Measurements from ENCODE around the gene PER2. TPM values are rescaled to one million over a fixed set of nuclear protein-coding genes. Genes with fewer than 3 reads are reported as not detected.

The PER2 gene
- total and polyA plus RNA-seq, 2 of the 13 experiments (the other 11 are each of a cell fraction or from before 2014, with no cell fraction given): 5.1 to 9.4 TPM

DNA sequence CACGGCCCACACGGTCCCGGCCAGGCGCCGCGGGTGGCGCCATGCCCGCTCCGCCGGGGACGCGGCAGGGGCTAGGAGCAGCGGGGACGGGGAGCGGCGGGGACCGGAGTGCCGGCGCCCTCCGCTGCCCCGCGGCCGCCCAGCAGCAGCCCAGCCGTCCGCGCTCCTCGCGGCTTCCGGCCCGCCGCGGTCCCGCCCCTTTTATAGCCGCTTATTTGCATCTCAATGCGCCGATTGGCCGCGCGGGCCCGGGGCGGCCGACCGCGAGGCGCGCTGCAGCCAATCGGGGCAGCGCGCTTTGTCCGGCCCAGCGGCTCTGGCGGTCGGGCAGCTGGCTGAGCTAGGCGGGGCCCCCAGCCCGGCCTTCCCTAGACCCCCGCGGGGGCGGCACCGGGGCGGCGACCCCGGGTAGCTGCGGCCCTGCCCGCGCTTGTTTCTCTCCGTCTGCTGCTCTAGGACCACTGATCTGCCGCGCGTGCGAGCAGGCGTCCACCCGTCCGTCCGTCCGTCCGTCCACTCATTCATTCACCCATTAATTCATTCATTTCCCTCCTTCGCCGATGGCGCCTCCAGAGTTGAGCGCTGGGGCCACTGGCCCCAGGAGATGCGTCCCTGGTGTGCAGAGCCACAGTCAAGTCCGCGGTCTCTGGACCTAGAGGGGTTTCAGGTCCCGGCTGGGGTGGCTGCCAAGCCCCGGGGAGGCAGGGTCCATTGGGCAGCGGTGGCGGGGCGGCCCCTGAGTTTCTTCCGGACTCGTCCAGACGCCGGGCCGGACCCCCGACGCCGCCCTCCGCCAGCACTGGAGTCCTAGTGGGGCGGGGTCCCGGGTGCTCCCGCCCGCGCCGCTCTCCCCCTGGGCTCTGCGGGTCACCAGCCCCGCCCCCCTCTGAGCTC is 48.3 kb downstream of the PER2 start, which contains the start of gene HES6 (continued):
- TF ChIP-seq, protein P1, sequence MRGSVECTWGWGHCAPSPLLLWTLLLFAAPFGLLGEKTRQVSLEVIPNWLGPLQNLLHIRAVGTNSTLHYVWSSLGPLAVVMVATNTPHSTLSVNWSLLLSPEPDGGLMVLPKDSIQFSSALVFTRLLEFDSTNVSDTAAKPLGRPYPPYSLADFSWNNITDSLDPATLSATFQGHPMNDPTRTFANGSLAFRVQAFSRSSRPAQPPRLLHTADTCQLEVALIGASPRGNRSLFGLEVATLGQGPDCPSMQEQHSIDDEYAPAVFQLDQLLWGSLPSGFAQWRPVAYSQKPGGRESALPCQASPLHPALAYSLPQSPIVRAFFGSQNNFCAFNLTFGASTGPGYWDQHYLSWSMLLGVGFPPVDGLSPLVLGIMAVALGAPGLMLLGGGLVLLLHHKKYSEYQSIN (CRISPR knock-in tag; IDR thresholded peaks at IDR 0.05; ENCODE audit: borderline replicate concordance): no peak
- TF ChIP-seq NONO (IDR thresholded peaks at IDR 0.05) (no peak), NONO (CRISPR knock-in tag; conservative IDR thresholded peaks at IDR 0.05) (no peak; the same call in 1 of the 2 replicates), AGO1 (IDR thresholded peaks at IDR 0.05; ENCODE audit: low read depth, low read length, poor library complexity, severe bottlenecking) (no peak), U2AF2 (IDR thresholded peaks at IDR 0.05; ENCODE audit: low read depth, low read length) (no peak), HDAC1 (CRISPR knock-in tag; IDR thresholded peaks at IDR 0.05) (no peak), ZNF350 (CRISPR knock-in tag; IDR thresholded peaks at IDR 0.05; ENCODE audit: borderline replicate concordance, low read depth) (no peak), ZNF850 (CRISPR knock-in tag; conservative IDR thresholded peaks at IDR 0.05) (no peak), MEIS2 (CRISPR knock-in tag; IDR thresholded peaks at IDR 0.05) (peak; percentile 72; the same call in 1 of the 2 replicates), ZNF782 (CRISPR knock-in tag; IDR thresholded peaks at IDR 0.05; ENCODE audit: borderline replicate concordance) (no peak), EHMT2 (IDR thresholded peaks at IDR 0.05; ENCODE audit: borderline replicate concordance, low read depth, low read length) (no peak)
- TF ChIP-seq, protein P2, sequence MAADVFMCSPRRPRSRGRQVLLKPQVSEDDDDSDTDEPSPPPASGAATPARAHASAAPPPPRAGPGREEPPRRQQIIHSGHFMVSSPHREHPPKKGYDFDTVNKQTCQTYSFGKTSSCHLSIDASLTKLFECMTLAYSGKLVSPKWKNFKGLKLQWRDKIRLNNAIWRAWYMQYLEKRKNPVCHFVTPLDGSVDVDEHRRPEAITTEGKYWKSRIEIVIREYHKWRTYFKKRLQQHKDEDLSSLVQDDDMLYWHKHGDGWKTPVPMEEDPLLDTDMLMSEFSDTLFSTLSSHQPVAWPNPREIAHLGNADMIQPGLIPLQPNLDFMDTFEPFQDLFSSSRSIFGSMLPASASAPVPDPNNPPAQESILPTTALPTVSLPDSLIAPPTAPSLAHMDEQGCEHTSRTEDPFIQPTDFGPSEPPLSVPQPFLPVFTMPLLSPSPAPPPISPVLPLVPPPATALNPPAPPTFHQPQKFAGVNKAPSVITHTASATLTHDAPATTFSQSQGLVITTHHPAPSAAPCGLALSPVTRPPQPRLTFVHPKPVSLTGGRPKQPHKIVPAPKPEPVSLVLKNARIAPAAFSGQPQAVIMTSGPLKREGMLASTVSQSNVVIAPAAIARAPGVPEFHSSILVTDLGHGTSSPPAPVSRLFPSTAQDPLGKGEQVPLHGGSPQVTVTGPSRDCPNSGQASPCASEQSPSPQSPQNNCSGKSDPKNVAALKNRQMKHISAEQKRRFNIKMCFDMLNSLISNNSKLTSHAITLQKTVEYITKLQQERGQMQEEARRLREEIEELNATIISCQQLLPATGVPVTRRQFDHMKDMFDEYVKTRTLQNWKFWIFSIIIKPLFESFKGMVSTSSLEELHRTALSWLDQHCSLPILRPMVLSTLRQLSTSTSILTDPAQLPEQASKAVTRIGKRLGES (CRISPR knock-in tag; IDR thresholded peaks at IDR 0.05; ENCODE audit: borderline replicate concordance): 0 out of 2 replicates have a peak, but pooled peaks have one; percentile 40
- TF ChIP-seq, protein P3, sequence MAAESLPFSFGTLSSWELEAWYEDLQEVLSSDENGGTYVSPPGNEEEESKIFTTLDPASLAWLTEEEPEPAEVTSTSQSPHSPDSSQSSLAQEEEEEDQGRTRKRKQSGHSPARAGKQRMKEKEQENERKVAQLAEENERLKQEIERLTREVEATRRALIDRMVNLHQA (CRISPR knock-in tag; IDR thresholded peaks at IDR 0.05): no peak
- TF ChIP-seq, protein P4, sequence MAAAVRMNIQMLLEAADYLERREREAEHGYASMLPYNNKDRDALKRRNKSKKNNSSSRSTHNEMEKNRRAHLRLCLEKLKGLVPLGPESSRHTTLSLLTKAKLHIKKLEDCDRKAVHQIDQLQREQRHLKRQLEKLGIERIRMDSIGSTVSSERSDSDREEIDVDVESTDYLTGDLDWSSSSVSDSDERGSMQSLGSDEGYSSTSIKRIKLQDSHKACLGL (CRISPR knock-in tag; IDR thresholded peaks at IDR 0.05): no peak
- TF ChIP-seq, protein P5, sequence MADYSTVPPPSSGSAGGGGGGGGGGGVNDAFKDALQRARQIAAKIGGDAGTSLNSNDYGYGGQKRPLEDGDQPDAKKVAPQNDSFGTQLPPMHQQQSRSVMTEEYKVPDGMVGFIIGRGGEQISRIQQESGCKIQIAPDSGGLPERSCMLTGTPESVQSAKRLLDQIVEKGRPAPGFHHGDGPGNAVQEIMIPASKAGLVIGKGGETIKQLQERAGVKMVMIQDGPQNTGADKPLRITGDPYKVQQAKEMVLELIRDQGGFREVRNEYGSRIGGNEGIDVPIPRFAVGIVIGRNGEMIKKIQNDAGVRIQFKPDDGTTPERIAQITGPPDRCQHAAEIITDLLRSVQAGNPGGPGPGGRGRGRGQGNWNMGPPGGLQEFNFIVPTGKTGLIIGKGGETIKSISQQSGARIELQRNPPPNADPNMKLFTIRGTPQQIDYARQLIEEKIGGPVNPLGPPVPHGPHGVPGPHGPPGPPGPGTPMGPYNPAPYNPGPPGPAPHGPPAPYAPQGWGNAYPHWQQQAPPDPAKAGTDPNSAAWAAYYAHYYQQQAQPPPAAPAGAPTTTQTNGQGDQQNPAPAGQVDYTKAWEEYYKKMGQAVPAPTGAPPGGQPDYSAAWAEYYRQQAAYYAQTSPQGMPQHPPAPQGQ (CRISPR knock-in tag; IDR thresholded peaks at IDR 0.05; ENCODE audit: borderline replicate concordance): no peak
- TF ChIP-seq, protein P6, sequence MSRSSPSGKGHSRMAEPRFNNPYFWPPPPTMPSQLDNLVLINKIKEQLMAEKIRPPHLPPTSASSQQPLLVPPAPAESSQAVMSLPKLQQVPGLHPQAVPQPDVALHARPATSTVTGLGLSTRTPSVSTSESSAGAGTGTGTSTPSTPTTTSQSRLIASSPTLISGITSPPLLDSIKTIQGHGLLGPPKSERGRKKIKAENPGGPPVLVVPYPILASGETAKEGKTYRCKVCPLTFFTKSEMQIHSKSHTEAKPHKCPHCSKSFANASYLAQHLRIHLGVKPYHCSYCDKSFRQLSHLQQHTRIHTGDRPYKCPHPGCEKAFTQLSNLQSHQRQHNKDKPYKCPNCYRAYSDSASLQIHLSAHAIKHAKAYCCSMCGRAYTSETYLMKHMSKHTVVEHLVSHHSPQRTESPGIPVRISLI (CRISPR knock-in tag; IDR thresholded peaks at IDR 0.05; ENCODE audit: borderline replicate concordance): no peak; the same call in 1 of the 2 replicates
